Heart left ventricle (tissue), 16 donors: Measurements from ENCODE around the gene THPO. TPM values are rescaled to one million over a fixed set of nuclear protein-coding genes. Genes with fewer than 3 reads are reported as not detected.

Experiments used
- ATAC-seq, 4 donors: fragments of 200-7000 bp; cut with Tn5 transposase; one replicate each; pipeline ENCODE4 v1.9.1; 2020 to 2022; ENCODE audit warnings: moderate library complexity in 4 of 4, mild to moderate bottlenecking in 3 of 4, moderate number of reproducible peaks in 1 of 4
- DNase-seq, 5 donors: peaks; one replicate each; pipeline ENCODE4 v3.0.0-alpha.2; 2020
- H3K27ac ChIP-seq, 12 donors: fragments of 200-600 bp; sonication (generic) in 4 of 12; one replicate each; pipeline versions ENCODE4 v1.5.0 to v1.8.0; 2016 to 2022; ENCODE audit warnings: mild to moderate bottlenecking in 2 of 12
- H3K27me3 ChIP-seq, 9 donors: fragments of 200-600 bp; sonication (generic) in 2 of 9; one replicate each; pipeline versions ENCODE4 v1.5.1 to v1.8.0; 2016 to 2022; ENCODE audit warnings: mild to moderate bottlenecking in 3 of 9
- H3K36me3 ChIP-seq, 9 donors: fragments of 200-600 bp; sonication (generic) in 2 of 9; one replicate each; pipeline versions ENCODE4 v1.5.0 to v1.8.0; 2018 to 2022; ENCODE audit warnings: mild to moderate bottlenecking in 2 of 9
- H3K4me1 ChIP-seq, 12 donors: fragments of 200-600 bp; sonication (generic) in 4 of 12; one replicate each; pipeline versions ENCODE4 v1.5.0 to v1.8.0; 2016 to 2022; ENCODE audit warnings: mild to moderate bottlenecking in 3 of 12
- H3K4me3 ChIP-seq, 12 donors: fragments of 200-600 bp; sonication (generic) in 4 of 12; one replicate each; pipeline versions ENCODE4 v1.5.0 to v1.8.0; 2017 to 2022; ENCODE audit warnings: mild to moderate bottlenecking in 9 of 12, moderate library complexity in 4 of 12
- H3K9me3 ChIP-seq, 12 donors: fragments of 200-600 bp; sonication (generic) in 4 of 12; one replicate each; pipeline versions ENCODE4 v1.5.0 to v1.8.0; 2016 to 2022; ENCODE audit warnings: mild to moderate bottlenecking in 1 of 12
- POLR2A ChIP-seq, 2 donors: fragments of 450-650 bp; IDR thresholded peaks; one replicate each; pipeline ENCODE4 v1.6.1; 2017; ENCODE audit warnings: antibody characterized with exemption in 2 of 2, mild to moderate bottlenecking in 2 of 2, moderate library complexity in 2 of 2
- WGBS, 4 donors: extraction: QIAGEN DNeasy Blood & Tissue Kit in 2 of 4; methylation state at CpG; one replicate each; pipeline versions ENCODE4 v1.1.5 to v1.1.7; 2013 to 2018; 5-methylcytosine and 5-hydroxymethylcytosine counted together
- intact Hi-C, 10 donors: fragments of 100-400 bp; cut with DNase I; formaldehyde crosslinking; loops; one replicate each; pipeline versions ENCODE4 v1.11.1 to v1.14.2; 2022
- polyA plus RNA-seq, 2 donors: library from polyadenylated mRNA; stranded (reverse); fragments of 200-250 nt; gene quantifications; one replicate each; pipeline ENCODE4 v1.2.3, GENCODE V29; 2013
- total RNA-seq, 9 donors: library from RNA; depleted of rRNA in 2 of 9; stranded (reverse); fragments of >200 nt in 2 of 9; fragmentation: NEBNext Ultra II Directional in 3 of 9; extraction: Animal tissue kit (Norgen Biotek cat#: 25700) in 3 of 9; gene quantifications; one replicate each; pipeline versions ENCODE4 v1.1.0 to v1.2.4, GENCODE V29; 2016 to 2023
- TF ChIP-seq, protein P1 (sequence below), 12 donors: fragments of 200-600 bp; sonication (generic) in 4 of 12; IDR thresholded peaks; one replicate each; pipeline versions ENCODE4 v1.5.0 to v1.8.0; 2018 to 2022; ENCODE audit warnings: antibody characterized with exemption in 12 of 12, mild to moderate bottlenecking in 5 of 12
- donor health status: ischemic (EF 13 %, LVEDD 7.1; RV severe dilation, severe dysfunction).
- donor health status: healthy with polysubstance abuse.
- donor health status: DM: no; HTN: yes; CAD: no.
- donor health status: DM: no; HTN: no; CAD: no.
- donor health status: ischemic (EF 25% LVEDD 6.9; RV normal size, moderate dysfunction).
- donor health status: ischemic (EF 25% LVEDD 5.7; RV mildly dilated, moderate dysfunction).
- donor health status: healthy.
- donor health status: DM: yes; HTN: yes; CAD: no.
- donor health status: ischemic (EF 35%, LVEDD 5.7; RV mildly dilated, moderate dysfunction).
- donor health status: nonischemic (EF 11% LVEDD 7.7; RV severe dilation, severe dysfunction).
- donor health status: DM: yes; HTN: yes; CAD: no.
- donor health status: PGD.
- donor health status: ischemic (EF 29% LVEDD 5.4; RV normal size, mild dysfunction).
- donor health status: nonischemic (EF 23%, LVEDD 6.1; RV moderate dilation, normal function).

Gene THPO
- total and polyA plus RNA-seq, 11 donors = 0.12 to 0.68 (median 0.28) TPM; not detected in 5

DNA sequence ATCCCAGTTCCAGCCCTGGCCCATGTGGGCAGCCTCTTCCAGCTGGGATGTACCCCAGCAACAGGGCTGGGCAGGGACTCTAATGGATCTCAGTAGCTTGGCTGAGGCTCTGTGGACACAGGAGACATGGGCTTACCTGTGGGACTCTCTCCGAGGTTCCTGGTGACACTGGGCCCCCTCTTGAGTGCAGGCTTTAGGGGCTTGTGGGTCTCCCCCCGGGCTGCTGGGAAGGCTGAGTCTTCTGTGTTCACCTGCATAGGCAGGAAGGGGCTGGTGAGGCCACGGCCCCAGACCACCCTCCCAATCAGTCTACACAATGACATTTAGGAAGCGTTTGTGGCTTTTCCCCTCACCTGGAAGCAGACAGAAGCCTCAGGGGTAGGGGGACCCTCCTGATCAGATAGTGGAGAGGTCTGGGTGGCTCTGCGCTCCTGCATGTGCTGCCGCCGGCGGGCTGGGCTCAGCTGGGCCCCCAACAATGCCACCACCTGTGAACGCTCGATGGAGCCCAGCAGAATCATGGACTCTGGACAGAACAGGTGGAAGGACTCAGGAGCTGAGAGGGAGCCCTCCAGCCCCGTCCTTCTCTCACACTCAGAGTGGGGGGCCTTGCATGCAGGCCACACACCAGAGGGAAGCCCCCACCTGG is 25.0 kb downstream of the THPO start:
- H3K36me3 ChIP-seq = peaks cover 0 to 20% (median 2%) of the 10 kb centered on the region in 9 donors
- H3K9me3 ChIP-seq = no peaks in the 10 kb centered on the region
- intact Hi-C loops = no loop called here
- H3K4me1 ChIP-seq = peaks cover 0 to 4% (median 0%) of the 10 kb centered on the region in 12 donors
- H3K27ac ChIP-seq = no peak overlapping the region
- TF ChIP-seq, protein P1, sequence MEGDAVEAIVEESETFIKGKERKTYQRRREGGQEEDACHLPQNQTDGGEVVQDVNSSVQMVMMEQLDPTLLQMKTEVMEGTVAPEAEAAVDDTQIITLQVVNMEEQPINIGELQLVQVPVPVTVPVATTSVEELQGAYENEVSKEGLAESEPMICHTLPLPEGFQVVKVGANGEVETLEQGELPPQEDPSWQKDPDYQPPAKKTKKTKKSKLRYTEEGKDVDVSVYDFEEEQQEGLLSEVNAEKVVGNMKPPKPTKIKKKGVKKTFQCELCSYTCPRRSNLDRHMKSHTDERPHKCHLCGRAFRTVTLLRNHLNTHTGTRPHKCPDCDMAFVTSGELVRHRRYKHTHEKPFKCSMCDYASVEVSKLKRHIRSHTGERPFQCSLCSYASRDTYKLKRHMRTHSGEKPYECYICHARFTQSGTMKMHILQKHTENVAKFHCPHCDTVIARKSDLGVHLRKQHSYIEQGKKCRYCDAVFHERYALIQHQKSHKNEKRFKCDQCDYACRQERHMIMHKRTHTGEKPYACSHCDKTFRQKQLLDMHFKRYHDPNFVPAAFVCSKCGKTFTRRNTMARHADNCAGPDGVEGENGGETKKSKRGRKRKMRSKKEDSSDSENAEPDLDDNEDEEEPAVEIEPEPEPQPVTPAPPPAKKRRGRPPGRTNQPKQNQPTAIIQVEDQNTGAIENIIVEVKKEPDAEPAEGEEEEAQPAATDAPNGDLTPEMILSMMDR (IDR thresholded peaks at IDR 0.05) = no peak
- TF ChIP-seq POLR2A (IDR thresholded peaks at IDR 0.05) = no peak
- 87 to 98% (median 89%) methylated on average over 7 to 11 of the region's 11 CpGs for WGBS, 4 donors
- no peak overlapping the region for H3K4me3 ChIP-seq
- no peak for DNase-seq
- no peak for ATAC-seq
- no peaks in the 10 kb centered on the region for H3K27me3 ChIP-seq

- Histone ChIP-seq H3K4me3 (no peak overlapping the region), H3K36me3 (peaks cover 0 to 16% (median 0%) of the 10 kb centered on the region in 9 donors), H3K9me3 (no peaks in the 10 kb centered on the region), H3K4me1 (peaks cover 0 to 4% (median 0%) of the 10 kb centered on the region in 12 donors), H3K27ac (no peak overlapping the region), H3K27me3 (no peaks in the 10 kb centered on the region)
- WGBS, 4 donors = 80 to 87% (median 86%) methylated on average over 15 of the region's 15 CpGs
- ATAC-seq (peak in 1 of 4 donors; percentile 2), DNase-seq (no peak)
- intact Hi-C loops = no loop called here
- TF ChIP-seq, protein P1 (IDR thresholded peaks at IDR 0.05) = no peak
- TF ChIP-seq POLR2A (IDR thresholded peaks at IDR 0.05) = no peak
Measured at GRCh38 chr3:184352149-184352785, 25.7 kb downstream of the THPO start.

- Histone ChIP-seq H3K27ac (no peak overlapping the region), H3K36me3 (peaks cover 0 to 9% (median 3%) of the 10 kb centered on the region in 9 donors), H3K9me3 (no peaks in the 10 kb centered on the region), H3K4me3 (no peak overlapping the region), H3K27me3 (no peaks in the 10 kb centered on the region), H3K4me1 (peaks cover 0 to 4% (median 0%) of the 10 kb centered on the region in 12 donors)
- DNase-seq (no peak), ATAC-seq (no peak)
- WGBS, 4 donors = 55 to 64% (median 60%) methylated on average over 9 of the region's 9 CpGs
- intact Hi-C loops = no loop called here
- TF ChIP-seq POLR2A (IDR thresholded peaks at IDR 0.05) = no peak
- TF ChIP-seq, protein P1 (IDR thresholded peaks at IDR 0.05) = no peak
Measured at GRCh38 chr3:184351511-184352148, 26.4 kb downstream of the THPO start.

- Histone ChIP-seq H3K36me3 (peaks cover 0 to 13% (median 8%) of the 10 kb centered on the region in 9 donors), H3K9me3 (no peaks in the 10 kb centered on the region), H3K27ac (no peak overlapping the region), H3K27me3 (no peaks in the 10 kb centered on the region), H3K4me1 (peaks cover 0 to 8% (median 4%) of the 10 kb centered on the region in 12 donors), H3K4me3 (no peak overlapping the region)
- intact Hi-C loops = no loop called here
- 93 to 95% (median 94%) methylated on average over 6 of the region's 6 CpGs for WGBS, 4 donors
- no peak for TF ChIP-seq POLR2A (IDR thresholded peaks at IDR 0.05)
- DNase-seq = no peak
- no peak for ATAC-seq
Measured at GRCh38 chr3:184350618-184351017, 27.4 kb downstream of the THPO start.
